K562 treated with DMSO at 1 percent for 4 hours (cell line): ENCODE data around the gene ZBTB48. TPM values are rescaled to one million over a fixed set of nuclear protein-coding genes. Genes with fewer than 3 reads are reported as not detected.

Experiments
- total RNA-seq: library from RNA; unstranded; fragments of 300-600 nt; gene quantifications from 2 replicates; pipeline ENCODE4 v1.2.3, GENCODE V29; 2022; ENCODE audit not compliant: insufficient read depth

Gene ZBTB48
- 54.3 and 74.0 TPM in 2 replicates for total RNA-seq

DNA sequence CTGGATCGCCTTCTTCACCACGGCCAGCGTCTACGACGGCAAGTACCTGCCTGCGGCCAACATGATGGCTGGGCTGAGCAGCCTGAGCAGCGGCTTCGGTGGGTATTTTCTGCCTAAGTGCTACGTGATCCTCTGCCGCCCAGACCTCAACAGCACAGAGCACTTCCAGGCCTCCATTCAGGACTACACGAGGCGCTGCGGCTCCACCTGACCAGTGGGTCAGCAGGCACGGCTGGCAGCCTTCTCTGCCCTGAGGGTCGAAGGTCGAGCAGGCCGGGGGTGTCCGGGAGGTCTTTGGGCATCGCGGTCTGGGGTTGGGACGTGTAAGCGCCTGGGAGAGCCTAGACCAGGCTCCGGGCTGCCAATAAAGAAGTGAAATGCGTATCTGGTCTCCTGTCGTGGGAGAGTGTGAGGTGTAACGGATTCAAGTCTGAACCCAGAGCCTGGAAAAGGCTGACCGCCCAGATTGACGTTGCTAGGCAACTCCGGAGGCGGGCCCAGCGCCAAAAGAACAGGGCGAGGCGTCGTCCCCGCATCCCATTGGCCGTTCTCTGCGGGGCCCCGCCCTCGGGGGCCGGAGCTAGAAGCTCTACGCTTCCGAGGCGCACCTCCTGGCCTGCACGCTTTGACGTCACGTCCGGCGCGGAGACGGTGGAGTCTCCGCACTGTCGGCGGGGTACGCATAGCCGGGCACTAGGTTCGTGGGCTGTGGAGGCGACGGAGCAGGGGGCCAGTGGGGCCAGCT is at the start of gene ZBTB48:
Gene ZBTB48, plus strand, starts transcription at position 621 of the 745 bp plus-strand sequence. CDS start 616 bp downstream, outside the sequence.

DNA sequence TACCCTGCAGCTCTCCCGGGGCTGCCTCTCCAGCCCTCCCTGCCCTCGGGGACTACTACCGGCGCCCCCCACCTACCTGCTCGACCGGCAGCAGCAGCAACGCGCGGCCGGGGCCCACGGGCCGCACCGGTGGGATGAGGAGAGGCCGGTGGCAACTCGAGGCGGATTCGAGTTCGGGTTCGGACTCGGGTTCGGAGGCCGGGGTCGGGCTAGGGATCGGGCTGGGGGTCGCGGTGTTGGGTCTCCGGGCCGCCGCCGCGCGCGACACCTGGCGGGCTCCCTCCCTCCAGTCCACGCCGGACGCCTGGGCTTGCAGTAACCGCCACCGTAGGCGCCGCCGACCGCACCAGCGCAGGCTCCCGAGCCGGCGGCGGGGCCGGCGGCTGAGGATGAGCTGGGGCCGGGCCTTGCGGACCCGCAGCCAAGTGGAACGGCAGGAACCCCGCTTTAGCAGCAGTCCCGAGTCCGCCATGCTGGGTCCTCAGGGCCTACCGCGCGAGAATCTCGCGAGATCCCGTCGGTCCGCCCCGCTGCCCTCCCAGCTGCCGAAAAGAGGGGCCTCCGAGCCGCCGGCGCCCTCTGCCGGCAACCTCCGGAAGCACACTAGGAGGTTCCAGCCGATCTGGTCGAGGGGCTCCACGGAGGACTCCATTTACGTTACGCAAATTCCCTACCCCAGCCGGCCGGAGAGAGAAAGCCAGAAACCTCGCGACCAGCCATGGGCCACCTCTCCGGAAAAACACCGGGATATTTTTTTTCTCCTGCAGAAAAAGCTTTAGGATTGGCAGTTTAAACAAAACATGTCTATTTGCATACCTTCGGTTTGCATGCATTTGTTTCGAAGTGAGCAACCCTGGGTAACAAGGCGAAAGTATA is 25.5 kb upstream of the ZBTB48 start, which contains the start of gene NOL9:
Gene NOL9, minus strand, starts transcription at position 483 of the 876 bp plus-strand sequence. Its CDS starts 11 bp downstream, at position 472.

DNA sequence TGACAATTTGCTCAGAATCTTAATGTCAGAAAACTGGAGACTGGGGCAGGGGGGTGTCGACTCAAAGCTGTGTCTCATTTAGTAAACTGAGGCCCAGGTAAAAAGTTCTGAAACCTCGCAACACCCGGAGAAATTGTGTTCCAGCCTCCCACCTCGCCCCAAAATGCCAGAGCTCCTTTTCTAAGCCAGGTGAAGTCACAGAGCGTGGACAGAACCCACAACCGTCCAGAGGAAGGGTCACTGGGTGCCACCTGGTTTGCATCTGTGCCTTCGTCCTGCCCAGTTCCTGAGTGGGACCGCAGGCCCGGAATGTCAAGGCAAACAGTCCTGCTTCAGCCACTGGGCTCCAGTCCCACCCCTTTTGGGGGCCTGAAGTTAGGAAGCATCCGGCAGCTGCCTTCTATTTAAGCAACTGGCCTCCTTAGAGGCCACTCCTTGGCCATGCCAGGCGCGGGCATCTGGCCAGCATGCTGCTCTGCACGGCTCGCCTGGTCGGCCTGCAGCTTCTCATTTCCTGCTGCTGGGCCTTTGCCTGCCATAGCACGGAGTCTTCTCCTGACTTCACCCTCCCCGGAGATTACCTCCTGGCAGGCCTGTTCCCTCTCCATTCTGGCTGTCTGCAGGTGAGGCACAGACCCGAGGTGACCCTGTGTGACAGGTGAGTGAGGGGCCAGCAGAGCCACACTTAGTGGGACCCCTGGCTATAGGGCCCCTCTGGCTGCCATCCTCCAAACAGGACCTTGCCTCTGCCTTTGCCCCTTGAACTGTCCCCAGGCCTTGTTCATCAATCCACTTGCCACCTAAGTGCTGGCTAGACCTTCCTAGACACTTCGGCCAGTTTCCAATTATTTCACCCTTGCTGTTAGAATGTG is 24.7 kb upstream of the ZBTB48 start, which contains the start of gene TAS1R1:
Gene TAS1R1, plus strand, starts transcription at position 401 of the 872 bp plus-strand sequence. Its CDS starts 67 bp downstream, at position 468.

DNA sequence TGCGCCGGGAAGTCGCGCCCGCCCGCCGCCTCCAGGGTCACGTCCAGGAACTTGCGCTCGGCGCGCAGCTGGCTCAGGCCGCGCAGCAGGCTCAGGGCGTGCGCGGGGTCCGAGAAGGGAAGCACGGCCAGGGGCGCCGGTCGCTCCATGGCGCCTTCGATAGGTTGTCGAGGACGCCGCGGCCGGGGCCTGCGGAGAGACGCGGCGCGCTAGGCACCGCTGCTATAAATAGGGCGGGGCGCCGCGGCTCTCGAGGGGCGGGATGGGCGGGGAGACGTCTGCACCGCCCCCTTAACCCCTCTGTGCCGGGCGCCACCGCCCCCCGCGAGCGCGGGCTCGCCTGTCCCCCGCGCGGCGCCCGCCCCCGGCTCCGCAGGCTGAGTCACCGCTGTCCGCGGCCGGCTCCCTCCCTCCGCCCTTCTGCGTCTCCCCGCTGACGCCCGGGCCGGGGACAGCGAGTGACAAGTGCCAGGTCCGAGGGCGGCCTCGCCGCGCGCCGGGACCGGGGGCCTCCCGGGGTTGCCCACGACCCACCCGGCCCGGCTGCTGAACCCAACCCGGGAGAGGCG is 23.0 kb downstream of the ZBTB48 start, which contains the start of gene KLHL21:
Gene KLHL21, minus strand, starts transcription at position 201 of the 569 bp plus-strand sequence. Its CDS starts 52 bp downstream, at position 149.

DNA sequence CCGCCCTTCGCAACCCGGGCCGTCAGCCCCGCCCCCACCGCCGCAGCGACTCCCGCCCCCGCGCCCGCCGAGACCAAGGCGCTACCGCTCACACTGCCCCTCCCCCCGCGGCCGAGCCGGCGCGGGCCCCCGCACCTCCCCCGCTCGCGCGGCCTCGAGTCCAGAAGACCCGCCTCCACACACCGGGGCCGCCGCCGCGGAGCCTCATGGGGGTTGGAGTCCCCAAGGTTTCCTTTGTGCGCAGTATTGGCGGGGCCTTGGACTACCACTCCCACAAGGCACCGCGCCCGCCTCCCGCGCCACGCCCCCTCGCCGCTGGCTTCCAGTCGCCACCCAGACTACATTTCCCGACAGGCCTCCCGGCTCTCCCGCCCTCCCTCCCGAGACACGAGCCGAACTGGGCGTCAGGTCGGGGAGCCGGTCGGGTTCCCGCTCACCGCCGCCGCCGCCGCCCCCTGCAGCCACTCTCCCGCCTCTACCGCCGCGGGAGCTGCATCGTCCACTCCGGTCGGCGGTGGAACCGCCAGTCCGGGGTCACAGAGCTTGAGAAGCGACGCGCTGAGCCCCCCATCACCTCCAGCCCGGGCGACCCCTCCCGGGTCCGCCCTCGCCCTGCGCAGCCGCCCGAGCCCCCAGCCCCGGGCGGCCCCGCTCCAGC is 33.7 kb downstream of the ZBTB48 start, which contains the start of gene PHF13:
Gene PHF13, plus strand, starts transcription at position 371 of the 658 bp plus-strand sequence. CDS start 336 bp downstream, outside the sequence.

DNA sequence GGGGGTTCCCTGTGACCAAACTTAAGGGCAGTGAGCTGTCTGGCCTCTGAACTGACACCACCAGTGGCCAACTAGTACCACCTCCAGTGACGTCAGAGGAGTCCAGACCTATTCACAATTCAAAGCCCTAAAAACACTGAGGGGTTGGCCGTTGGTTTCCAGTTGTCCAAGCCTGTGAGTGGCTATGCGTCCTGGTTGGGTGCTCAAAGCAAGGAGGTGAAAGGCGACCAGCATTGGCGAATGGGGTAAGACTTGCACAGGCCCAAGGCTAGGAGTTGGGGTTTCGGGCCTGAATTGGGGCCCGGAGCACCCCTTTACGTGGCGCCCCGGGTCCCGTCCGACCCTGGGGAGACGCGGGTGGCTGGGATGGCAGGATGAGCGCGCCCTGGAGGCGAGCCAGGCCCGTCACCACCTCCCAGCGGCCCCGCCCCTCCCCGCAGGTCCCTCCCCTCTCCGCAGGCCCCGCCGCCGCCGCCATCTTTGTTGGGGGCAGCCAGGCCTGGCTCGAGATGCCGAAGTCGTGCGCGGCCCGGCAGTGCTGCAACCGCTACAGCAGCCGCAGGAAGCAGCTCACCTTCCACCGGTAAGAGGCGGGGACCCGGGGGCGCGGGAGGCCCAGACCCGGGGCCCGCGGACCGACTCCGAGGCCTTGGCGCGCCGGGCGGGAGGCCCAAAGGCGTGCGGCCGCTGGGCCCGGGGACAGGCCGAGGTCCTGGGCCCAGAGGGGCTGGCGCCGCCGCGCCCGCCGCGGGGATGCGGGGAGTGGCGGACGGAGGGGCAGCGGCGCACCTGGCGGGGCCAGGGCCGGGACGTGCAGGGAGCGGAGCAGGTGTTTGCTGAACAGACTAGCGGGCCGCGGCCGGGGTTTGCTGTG is 45.2 kb downstream of the ZBTB48 start, which contains the start of gene THAP3:
Gene THAP3, plus strand, starts transcription at position 159 of the 874 bp plus-strand sequence. Its CDS starts 351 bp downstream, at position 510.

Other genes starting within 250 kb of the ZBTB48 start
- 63.3 and 63.9 TPM in 2 replicates for gene ACOT7, start 186.2 kb upstream of the ZBTB48 start, total RNA-seq
- gene HES2, start 160.1 kb upstream of the ZBTB48 start, total RNA-seq: not detected in 2 replicates
- 3.7 and 5.2 TPM in 2 replicates for gene ESPN, start 155.2 kb upstream of the ZBTB48 start, total RNA-seq
- not detected in 2 replicates for gene TNFRSF25, start 113.8 kb upstream of the ZBTB48 start, total RNA-seq
- gene PLEKHG5, start 88.3 kb upstream of the ZBTB48 start, total RNA-seq: not detected in 2 replicates
- gene NOL9, start 25.5 kb upstream of the ZBTB48 start, total RNA-seq: 6.1 and 9.8 TPM in 2 replicates
- not detected in 2 replicates for gene TAS1R1, start 24.7 kb upstream of the ZBTB48 start, total RNA-seq
- gene KLHL21, start 22.9 kb downstream of the ZBTB48 start, total RNA-seq: 70.4 and 90.6 TPM in 2 replicates
- 18.2 and 23.9 TPM in 2 replicates for gene PHF13, start 33.7 kb downstream of the ZBTB48 start, total RNA-seq
- gene THAP3, start 44.9 kb downstream of the ZBTB48 start, total RNA-seq: 30.7 and 34.8 TPM in 2 replicates
- 30.7 and 32.6 TPM in 2 replicates for gene DNAJC11, start 121.8 kb downstream of the ZBTB48 start, total RNA-seq
- 90.5 and 98.5 TPM in 2 replicates for gene CAMTA1, start 205.5 kb downstream of the ZBTB48 start, total RNA-seq